HEK293T (cell line): ENCODE data around the gene OSMR.

Experiments
- CTCF ChIA-PET: fragments of 350-600 bp; formaldehyde crosslinking; extraction: SDS; loops from one replicate; lab custom pipeline; 2021; ENCODE audit warnings: antibody characterized with exemption, inconsistent platforms; lab: Yijun Ruan, JAX
- POLR2A ChIA-PET: fragments of 350-600 bp; formaldehyde crosslinking; extraction: SDS; loops from one replicate; lab custom pipeline; 2020; ENCODE audit warnings: antibody characterized with exemption, inconsistent platforms; lab: Yijun Ruan, JAX
- DNase-seq: peaks from one replicate; pipeline ENCODE4 v3.0.0; 2012; ENCODE audit warnings: mixed read lengths; ENCODE audit errors: extremely low spot score
- ARNT ChIP-seq: fragments of 450-650 bp; IDR thresholded peaks from 2 replicates; pipeline ENCODE4 v1.6.1; 2017; ENCODE audit warnings: mild to moderate bottlenecking
- BHLHE40 ChIP-seq: fragments of 450-650 bp; IDR thresholded peaks from 2 replicates; pipeline ENCODE4 v1.6.1; 2016; ENCODE audit warnings: mild to moderate bottlenecking, moderate library complexity, borderline replicate concordance
- CTBP1 ChIP-seq: fragments of 450-650 bp; IDR thresholded peaks from 2 replicates; pipeline ENCODE4 v1.6.1; 2016; ENCODE audit warnings: borderline replicate concordance
- ELF4 ChIP-seq: fragments of 450-650 bp; IDR thresholded peaks from 2 replicates; pipeline ENCODE4 v1.6.1; 2017; ENCODE audit warnings: antibody characterized with exemption
- FOXA1 ChIP-seq: fragments of 450-650 bp; IDR thresholded peaks from 2 replicates; pipeline ENCODE4 v1.6.1; 2016; ENCODE audit warnings: mild to moderate bottlenecking
- FOXK2 ChIP-seq: fragments of 450-650 bp; IDR thresholded peaks from 2 replicates; pipeline ENCODE4 v1.6.1; 2016; ENCODE audit warnings: mild to moderate bottlenecking
- FOXM1 ChIP-seq: fragments of 450-650 bp; IDR thresholded peaks from 2 replicates; pipeline ENCODE4 v1.6.1; 2017; ENCODE audit warnings: mild to moderate bottlenecking, borderline replicate concordance
- HDGF ChIP-seq: fragments of 450-650 bp; IDR thresholded peaks from 2 replicates; pipeline ENCODE4 v1.6.1; 2017; ENCODE audit warnings: antibody characterized with exemption, borderline replicate concordance
- L3MBTL2 ChIP-seq: fragments of 450-650 bp; conservative IDR thresholded peaks from 2 replicates; pipeline ENCODE4 v1.6.1; 2016; ENCODE audit warnings: mild to moderate bottlenecking
- LEF1 ChIP-seq: fragments of 450-650 bp; IDR thresholded peaks from 2 replicates; pipeline ENCODE4 v1.6.1; 2017; ENCODE audit warnings: mild to moderate bottlenecking, borderline replicate concordance
- NFRKB ChIP-seq: fragments of 450-650 bp; IDR thresholded peaks from 2 replicates; pipeline ENCODE4 v1.6.1; 2016; ENCODE audit warnings: mild to moderate bottlenecking, moderate library complexity
- PKNOX1 ChIP-seq: fragments of 450-650 bp; IDR thresholded peaks from 2 replicates; pipeline ENCODE4 v1.6.1; 2016
- SP1 ChIP-seq: fragments of 450-650 bp; IDR thresholded peaks from 2 replicates; pipeline ENCODE4 v1.6.1; 2017
- SUZ12 ChIP-seq: fragments of 450-650 bp; IDR thresholded peaks from 2 replicates; pipeline ENCODE4 v1.6.1; 2016; ENCODE audit warnings: mild to moderate bottlenecking
- TARDBP ChIP-seq: fragments of 450-650 bp; IDR thresholded peaks from 2 replicates; pipeline ENCODE4 v1.6.1; 2016
- ZNF384 ChIP-seq: fragments of 450-650 bp; IDR thresholded peaks from 2 replicates; pipeline ENCODE4 v1.6.1; 2016

Gene OSMR

GRCh38 chr5:38905516-38905915, 59.7 kb downstream of the OSMR start:
- ChIA-PET CTCF (interaction anchor here (0.6 kb wide), 1 partner anchor 555 kb away, joined by 3 read pairs; no protein-coding TSS in a partner anchor), POLR2A (no interaction called here)
- TF ChIP-seq FOXK2 (no peak), BHLHE40 (no peak), ZNF384 (no peak), NFRKB (no peak), HDGF (no peak), ARNT (no peak), CTBP1 (no peak)
- DNase-seq, result no peak

- ChIA-PET POLR2A (no interaction called here), CTCF (no interaction called here)
- no peak for TF ChIP-seq SP1
- no peak for TF ChIP-seq PKNOX1
- TF ChIP-seq LEF1, result no peak
- no peak for DNase-seq
These were observed 60.7 kb downstream of the OSMR start for GRCh38 chr5:38906503-38906902.

GRCh38 chr5:38911933-38912332, 66.1 kb downstream of the OSMR start:
- POLR2A ChIA-PET, result no interaction called here
- no peak for TF ChIP-seq NFRKB
- no peak for TF ChIP-seq FOXM1

GRCh38 chr5:38913714-38914113, 67.9 kb downstream of the OSMR start:
- TF ChIP-seq BHLHE40 (no peak), ELF4 (no peak), L3MBTL2 (no peak), SP1 (no peak), FOXK2 (no peak), FOXA1 (no peak), LEF1 (no peak), NFRKB (no peak), ARNT (no peak)
- CTCF ChIA-PET, result interaction anchor here (0.7 kb wide), 1 partner anchor 497 kb away, joined by 3 read pairs; no protein-coding TSS in a partner anchor
- POLR2A ChIA-PET, result no interaction called here
- DNase-seq, result no peak

More at GRCh38 chr5:38911933-38912332, 66.1 kb downstream of the OSMR start:
- DNase-seq, result no peak
- CTCF ChIA-PET, result interaction anchor here (0.7 kb wide), 1 partner anchor 21 kb away, joined by 3 read pairs; no protein-coding TSS in a partner anchor

GRCh38 chr5:38916802-38917201, 71.0 kb downstream of the OSMR start:
- CTCF ChIA-PET, result no interaction called here
- TF ChIP-seq TARDBP, result no peak
- TF ChIP-seq BHLHE40, result no peak
- no peak for TF ChIP-seq HDGF
- no peak for TF ChIP-seq SP1
- TF ChIP-seq FOXM1, result no peak
- no peak for TF ChIP-seq SUZ12
- TF ChIP-seq NFRKB, result no peak
- TF ChIP-seq L3MBTL2, result no peak
- no peak for TF ChIP-seq ZNF384
- TF ChIP-seq PKNOX1, result no peak
- DNase-seq, result no peak
- POLR2A ChIA-PET, result no interaction called here

GRCh38 chr5:38921174-38921573, 75.4 kb downstream of the OSMR start:
- ChIA-PET POLR2A (no interaction called here), CTCF (interaction anchor here (1.2 to 1.6 kb wide), 3 partner anchors 16 to 479 kb away, joined by 3 to 5 read pairs (median 5); no protein-coding TSS in a partner anchor)
- DNase-seq, result no peak
- TF ChIP-seq TARDBP (no peak), ARNT (no peak), NFRKB (no peak), L3MBTL2 (no peak), SP1 (no peak), ZNF384 (no peak), LEF1 (no peak), FOXM1 (no peak), ELF4 (no peak)

GRCh38 chr5:38922199-38922598, 76.4 kb downstream of the OSMR start:
- ChIA-PET CTCF (interaction anchor here (0.5 to 1.6 kb wide), 6 partner anchors 15 to 720 kb away, joined by 3 to 5 read pairs (median 3); no protein-coding TSS in a partner anchor), POLR2A (no interaction called here)
- no peak for TF ChIP-seq BHLHE40
- TF ChIP-seq TARDBP, result no peak
- no peak for TF ChIP-seq SP1
- TF ChIP-seq PKNOX1, result no peak
- TF ChIP-seq ELF4, result no peak
- no peak for TF ChIP-seq NFRKB
- TF ChIP-seq FOXA1, result no peak
- no peak for TF ChIP-seq LEF1
- TF ChIP-seq FOXK2, result no peak
- TF ChIP-seq L3MBTL2, result no peak
- TF ChIP-seq ZNF384, result no peak
- TF ChIP-seq ARNT, result no peak
- TF ChIP-seq SUZ12, result no peak
- TF ChIP-seq HDGF, result no peak
- TF ChIP-seq CTBP1, result no peak
- TF ChIP-seq FOXM1, result no peak
- peak; percentile 75 for DNase-seq
